ENCODE measurements around the gene PRRG4.
"Not testable (repeated sequence)": the region's sequence is repeated elsewhere in the genome, so short reads cannot be mapped to it uniquely, and the experiment has no call there.

PRRG4 gene

DNA sequence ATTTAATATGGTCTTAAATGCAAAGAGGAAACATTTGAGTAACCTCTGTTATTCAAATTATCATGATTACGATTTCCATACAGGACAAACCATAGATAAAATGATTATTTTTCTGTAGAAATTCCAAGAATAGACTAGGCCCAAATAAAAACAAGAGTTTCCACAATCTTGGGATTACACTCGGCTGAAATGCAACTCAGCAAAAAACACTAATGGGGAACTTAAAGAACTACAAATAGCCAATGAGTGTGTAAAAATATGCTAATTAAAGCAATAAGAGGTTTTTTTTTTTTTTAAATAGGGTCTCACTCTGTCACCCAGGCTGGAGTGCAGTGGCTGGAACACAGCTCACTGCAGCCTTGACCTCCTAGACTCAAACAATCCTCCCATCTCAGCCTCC is 10.5 kb upstream of the PRRG4 start:
- DNase-seq (ENCODE audit: low read depth, low spot score) = no peak
- TF ChIP-seq, protein P1, sequence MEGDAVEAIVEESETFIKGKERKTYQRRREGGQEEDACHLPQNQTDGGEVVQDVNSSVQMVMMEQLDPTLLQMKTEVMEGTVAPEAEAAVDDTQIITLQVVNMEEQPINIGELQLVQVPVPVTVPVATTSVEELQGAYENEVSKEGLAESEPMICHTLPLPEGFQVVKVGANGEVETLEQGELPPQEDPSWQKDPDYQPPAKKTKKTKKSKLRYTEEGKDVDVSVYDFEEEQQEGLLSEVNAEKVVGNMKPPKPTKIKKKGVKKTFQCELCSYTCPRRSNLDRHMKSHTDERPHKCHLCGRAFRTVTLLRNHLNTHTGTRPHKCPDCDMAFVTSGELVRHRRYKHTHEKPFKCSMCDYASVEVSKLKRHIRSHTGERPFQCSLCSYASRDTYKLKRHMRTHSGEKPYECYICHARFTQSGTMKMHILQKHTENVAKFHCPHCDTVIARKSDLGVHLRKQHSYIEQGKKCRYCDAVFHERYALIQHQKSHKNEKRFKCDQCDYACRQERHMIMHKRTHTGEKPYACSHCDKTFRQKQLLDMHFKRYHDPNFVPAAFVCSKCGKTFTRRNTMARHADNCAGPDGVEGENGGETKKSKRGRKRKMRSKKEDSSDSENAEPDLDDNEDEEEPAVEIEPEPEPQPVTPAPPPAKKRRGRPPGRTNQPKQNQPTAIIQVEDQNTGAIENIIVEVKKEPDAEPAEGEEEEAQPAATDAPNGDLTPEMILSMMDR (IDR thresholded peaks at IDR 0.05; ENCODE audit: low read depth, low read length) = no peak
- no peak overlapping the region for H3K4me3 ChIP-seq (ENCODE audit: low read depth, low read length)
- in situ Hi-C loops (cut with HindIII; ENCODE audit: low sequenced_read_pairs) = no loop called here

- no peak for DNase-seq (ENCODE audit: low read depth, low spot score)
- H3K4me3 ChIP-seq (ENCODE audit: low read depth, low read length) = no peak overlapping the region
- TF ChIP-seq, protein P1 (IDR thresholded peaks at IDR 0.05; ENCODE audit: low read depth, low read length) = no peak
- in situ Hi-C loops (cut with HindIII; ENCODE audit: low sequenced_read_pairs) = no loop called here
Observed at GRCh38 chr11:32820497-32820896, 9.2 kb upstream of the PRRG4 start.

GRCh38 chr11:32821517-32821916 is 8.2 kb upstream of the PRRG4 start:
- in situ Hi-C loops (cut with HindIII; ENCODE audit: low sequenced_read_pairs) = no loop called here
- DNase-seq (ENCODE audit: low read depth, low spot score) = no peak
- TF ChIP-seq, protein P1 (IDR thresholded peaks at IDR 0.05; ENCODE audit: low read depth, low read length) = no peak
- H3K4me3 ChIP-seq (ENCODE audit: low read depth, low read length) = no peak overlapping the region

- DNase-seq (ENCODE audit: low read depth, low spot score) = no peak
- no peak overlapping the region for H3K4me3 ChIP-seq (ENCODE audit: low read depth, low read length)
- in situ Hi-C loops (cut with HindIII; ENCODE audit: low sequenced_read_pairs) = no loop called here
- TF ChIP-seq, protein P1 (IDR thresholded peaks at IDR 0.05; ENCODE audit: low read depth, low read length) = no peak
Observed at GRCh38 chr11:32821917-32822560, 7.7 kb upstream of the PRRG4 start.

GRCh38 chr11:32823617-32824016 is 6.1 kb upstream of the PRRG4 start:
- in situ Hi-C loops (cut with HindIII; ENCODE audit: low sequenced_read_pairs); H3K4me3 ChIP-seq (ENCODE audit: low read depth, low read length); DNase-seq (ENCODE audit: low read depth, low spot score): not testable (repeated sequence)

- DNase-seq (ENCODE audit: low read depth, low spot score) = no peak
- TF ChIP-seq, protein P1 (IDR thresholded peaks at IDR 0.05; ENCODE audit: low read depth, low read length) = no peak
- in situ Hi-C loops (cut with HindIII; ENCODE audit: low sequenced_read_pairs) = no loop called here
- H3K4me3 ChIP-seq (ENCODE audit: low read depth, low read length) = no peak overlapping the region
Observed at GRCh38 chr11:32826113-32826512, 3.6 kb upstream of the PRRG4 start.

DNA sequence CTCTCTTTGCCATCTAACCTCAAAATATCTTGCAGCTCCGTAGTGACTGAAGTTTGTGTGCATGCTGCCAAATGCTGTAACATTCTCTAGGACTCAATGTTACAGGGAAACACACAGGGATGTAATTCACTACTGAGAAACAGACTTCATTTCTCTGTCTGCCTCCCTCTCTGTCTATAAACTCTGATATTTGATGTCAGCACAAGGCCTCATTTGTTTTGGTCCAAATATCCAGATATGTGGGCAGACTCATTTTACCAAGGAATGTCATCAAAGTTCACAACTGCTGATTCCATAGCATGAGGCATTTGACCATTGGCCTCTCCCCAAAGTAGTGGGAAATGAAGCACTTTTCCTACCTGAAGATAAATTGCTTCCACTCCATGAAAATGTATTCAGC is 2.5 kb upstream of the PRRG4 start:
- in situ Hi-C loops (cut with HindIII; ENCODE audit: low sequenced_read_pairs) = no loop called here
- TF ChIP-seq, protein P1 (IDR thresholded peaks at IDR 0.05; ENCODE audit: low read depth, low read length) = no peak
- no peak for DNase-seq (ENCODE audit: low read depth, low spot score)
- H3K4me3 ChIP-seq (ENCODE audit: low read depth, low read length) = no peak overlapping the region
